Osteocyte (in vitro differentiated cells): ENCODE data around the gene OPCML. TPM values are rescaled to one million over a fixed set of nuclear protein-coding genes. Genes with fewer than 3 reads are reported as not detected.

Experiments used
- DNase-seq: peaks from one replicate; pipeline ENCODE4 v3.0.0; 2021; ENCODE audit warnings: mixed read lengths; ENCODE audit not compliant: unreplicated experiment; ENCODE audit errors: extremely low spot score
- H3K27ac Mint-ChIP-seq: one replicate; pipeline ENCODE4 v1.8.0; 2021; ENCODE audit warnings: mild to moderate bottlenecking, mixed read lengths; ENCODE audit not compliant: unreplicated experiment
- H3K27me3 Mint-ChIP-seq: one replicate; pipeline ENCODE4 v1.8.0; 2021; ENCODE audit warnings: mixed read lengths; ENCODE audit not compliant: unreplicated experiment
- H3K36me3 Mint-ChIP-seq: one replicate; pipeline ENCODE4 v1.8.0; 2021; ENCODE audit warnings: mixed read lengths; ENCODE audit not compliant: unreplicated experiment
- H3K4me1 Mint-ChIP-seq: one replicate; pipeline ENCODE4 v1.8.0; 2021; ENCODE audit warnings: mixed read lengths; ENCODE audit not compliant: unreplicated experiment
- H3K4me3 Mint-ChIP-seq: one replicate; pipeline ENCODE4 v1.8.0; 2021; ENCODE audit warnings: mild to moderate bottlenecking, moderate library complexity, mixed read lengths; ENCODE audit not compliant: unreplicated experiment
- H3K9me3 Mint-ChIP-seq: one replicate; pipeline ENCODE4 v1.8.0; 2021; ENCODE audit warnings: mixed read lengths; ENCODE audit not compliant: unreplicated experiment
- total RNA-seq: library from RNA; stranded (reverse); gene quantifications from 2 replicates; pipeline ENCODE4 v1.2.1, GENCODE V29; 2021
- TF ChIP-seq, protein P1 (sequence below): fragments of 200-600 bp; sonication (generic); IDR thresholded peaks from 2 replicates; pipeline ENCODE4 v1.5.0; 2021; ENCODE audit warnings: antibody characterized with exemption, mild to moderate bottlenecking, moderate library complexity

The OPCML gene
- total RNA-seq, 1 donor from 2014 or later, result 0.11 TPM

DNA sequence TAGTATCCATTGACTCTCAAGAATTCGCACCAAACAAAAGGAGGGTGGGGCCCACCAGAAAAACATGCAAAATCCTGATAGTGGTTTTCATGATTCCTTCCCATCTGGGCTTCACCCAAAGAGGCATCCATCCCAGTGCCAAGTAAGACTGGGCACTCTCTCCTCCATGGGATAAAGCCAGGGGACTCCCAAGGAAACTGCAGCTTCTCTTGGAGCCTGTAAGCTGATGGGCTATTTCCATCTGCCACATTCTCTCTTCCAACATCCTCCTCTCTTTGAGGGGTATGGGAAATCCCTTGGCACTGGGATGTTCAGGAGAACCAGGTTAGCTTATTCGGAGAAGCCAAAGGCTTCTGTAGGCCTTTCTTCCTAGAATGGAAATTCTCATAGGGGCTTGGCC, 10.8 kb downstream of the OPCML start:
- Mint-ChIP-seq H3K27me3 (no peaks in the 10 kb centered on the region), H3K36me3 (no peaks in the 10 kb centered on the region), H3K4me1 (no peaks in the 10 kb centered on the region), H3K4me3 (no peak overlapping the region), H3K27ac (no peak overlapping the region), H3K9me3 (no peaks in the 10 kb centered on the region)
- DNase-seq, result no peak
- TF ChIP-seq, protein P1, sequence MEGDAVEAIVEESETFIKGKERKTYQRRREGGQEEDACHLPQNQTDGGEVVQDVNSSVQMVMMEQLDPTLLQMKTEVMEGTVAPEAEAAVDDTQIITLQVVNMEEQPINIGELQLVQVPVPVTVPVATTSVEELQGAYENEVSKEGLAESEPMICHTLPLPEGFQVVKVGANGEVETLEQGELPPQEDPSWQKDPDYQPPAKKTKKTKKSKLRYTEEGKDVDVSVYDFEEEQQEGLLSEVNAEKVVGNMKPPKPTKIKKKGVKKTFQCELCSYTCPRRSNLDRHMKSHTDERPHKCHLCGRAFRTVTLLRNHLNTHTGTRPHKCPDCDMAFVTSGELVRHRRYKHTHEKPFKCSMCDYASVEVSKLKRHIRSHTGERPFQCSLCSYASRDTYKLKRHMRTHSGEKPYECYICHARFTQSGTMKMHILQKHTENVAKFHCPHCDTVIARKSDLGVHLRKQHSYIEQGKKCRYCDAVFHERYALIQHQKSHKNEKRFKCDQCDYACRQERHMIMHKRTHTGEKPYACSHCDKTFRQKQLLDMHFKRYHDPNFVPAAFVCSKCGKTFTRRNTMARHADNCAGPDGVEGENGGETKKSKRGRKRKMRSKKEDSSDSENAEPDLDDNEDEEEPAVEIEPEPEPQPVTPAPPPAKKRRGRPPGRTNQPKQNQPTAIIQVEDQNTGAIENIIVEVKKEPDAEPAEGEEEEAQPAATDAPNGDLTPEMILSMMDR, result no peak

DNA sequence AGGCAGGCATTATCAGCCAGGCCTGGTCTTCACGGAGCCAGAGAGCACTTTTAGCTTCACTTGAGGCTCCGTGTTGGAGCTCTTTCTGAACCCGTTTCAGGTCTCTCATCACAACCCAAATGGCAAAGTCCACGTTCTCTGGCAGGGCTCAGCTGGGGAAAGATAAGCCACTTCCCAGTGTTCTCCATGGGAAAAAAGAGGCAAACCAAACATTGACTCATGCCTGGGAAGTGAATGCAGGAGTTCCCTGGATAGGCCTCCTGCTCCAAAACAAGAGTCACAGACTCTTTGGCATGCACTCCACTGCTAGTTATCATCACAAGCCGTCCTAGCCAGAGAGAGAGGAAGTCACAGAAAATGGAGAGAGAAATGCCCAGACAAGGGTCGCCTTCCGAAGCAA, 11.6 kb downstream of the OPCML start:
- H3K4me3 Mint-ChIP-seq, result no peak overlapping the region
- TF ChIP-seq, protein P1, result no peak
- no peak for DNase-seq
- H3K27me3 Mint-ChIP-seq, result no peaks in the 10 kb centered on the region
- H3K36me3 Mint-ChIP-seq, result no peaks in the 10 kb centered on the region
- H3K9me3 Mint-ChIP-seq, result no peaks in the 10 kb centered on the region
- H3K4me1 Mint-ChIP-seq, result no peaks in the 10 kb centered on the region
- H3K27ac Mint-ChIP-seq, result no peak overlapping the region

DNA sequence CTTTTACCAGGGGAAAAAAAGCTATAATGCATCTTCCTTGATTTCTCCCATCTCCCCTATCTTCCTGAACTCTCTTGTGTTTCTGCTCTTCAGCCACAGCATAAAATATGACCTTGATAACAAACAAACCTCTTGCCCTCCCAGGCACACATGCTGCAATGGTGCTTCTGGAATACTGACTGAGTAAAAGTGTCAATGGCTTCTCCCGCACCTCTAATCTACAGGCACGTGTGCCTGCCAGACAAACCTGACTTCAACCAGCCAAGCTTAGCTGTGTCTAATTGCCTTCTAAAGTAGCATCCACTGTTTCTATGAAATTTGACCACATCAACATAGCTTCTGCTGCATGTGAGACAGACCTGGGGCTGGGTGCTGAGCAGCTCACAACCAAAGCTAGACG, 12.7 kb downstream of the OPCML start:
- no peaks in the 10 kb centered on the region for H3K27me3 Mint-ChIP-seq
- H3K9me3 Mint-ChIP-seq, result no peaks in the 10 kb centered on the region
- no peak for DNase-seq
- TF ChIP-seq, protein P1, result no peak
- no peak overlapping the region for H3K4me3 Mint-ChIP-seq
- no peaks in the 10 kb centered on the region for H3K4me1 Mint-ChIP-seq
- H3K36me3 Mint-ChIP-seq, result no peaks in the 10 kb centered on the region
- no peak overlapping the region for H3K27ac Mint-ChIP-seq

DNA sequence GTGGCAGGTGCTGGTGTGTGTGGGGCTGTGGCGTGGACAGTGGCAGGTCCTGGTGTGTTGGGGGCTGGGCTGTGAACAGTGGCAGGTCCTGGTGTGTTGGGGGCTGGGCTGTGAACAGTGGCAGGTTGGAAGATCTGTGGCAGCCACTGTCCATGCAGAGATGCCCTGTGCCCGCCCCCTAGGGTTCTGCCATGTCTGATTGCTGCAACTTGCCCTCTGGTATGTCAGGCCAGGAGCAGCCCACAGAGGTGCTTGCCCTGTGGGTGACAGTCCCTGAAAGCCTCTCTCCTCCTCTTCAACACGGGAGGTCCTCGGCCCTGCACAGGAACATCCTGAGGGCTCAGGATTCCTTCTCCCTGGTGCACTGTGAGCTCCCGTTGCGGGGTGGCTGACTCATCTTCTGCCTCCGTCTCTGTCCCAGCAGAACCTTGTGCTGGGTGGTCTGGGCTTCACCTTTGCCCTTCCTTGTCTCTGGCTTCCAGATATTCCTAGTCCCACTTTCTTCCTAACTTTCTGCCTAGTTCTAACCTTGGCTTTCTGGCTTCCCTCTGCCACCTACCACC, 13.5 kb downstream of the OPCML start:
- TF ChIP-seq, protein P1, result no peak
- DNase-seq, result no peak
- Mint-ChIP-seq H3K9me3 (no peaks in the 10 kb centered on the region), H3K27ac (no peak overlapping the region), H3K4me1 (no peaks in the 10 kb centered on the region), H3K36me3 (no peaks in the 10 kb centered on the region), H3K4me3 (no peak overlapping the region), H3K27me3 (no peaks in the 10 kb centered on the region)

DNA sequence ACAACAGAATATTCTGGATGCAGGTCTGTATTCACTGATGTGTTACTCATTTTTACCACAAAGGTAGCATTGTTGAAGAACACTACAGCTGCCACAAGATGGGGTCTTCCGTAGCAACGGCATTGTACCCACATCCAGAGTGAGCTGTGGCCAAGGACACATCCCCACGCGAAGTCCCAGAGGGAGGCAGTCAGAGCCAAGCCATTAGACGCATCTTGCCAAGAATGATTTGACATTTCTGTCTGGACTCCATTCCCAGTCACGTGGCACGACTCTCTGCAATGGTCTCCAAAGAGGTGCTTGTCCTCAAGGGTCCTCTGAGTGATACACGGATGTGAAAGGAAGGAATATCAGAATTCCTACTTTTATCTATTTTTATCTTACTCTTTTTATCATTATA, 15.5 kb downstream of the OPCML start:
- no peaks in the 10 kb centered on the region for H3K36me3 Mint-ChIP-seq
- TF ChIP-seq, protein P1, result no peak
- no peak overlapping the region for H3K4me3 Mint-ChIP-seq
- no peak for DNase-seq
- no peak overlapping the region for H3K27ac Mint-ChIP-seq
- no peaks in the 10 kb centered on the region for H3K4me1 Mint-ChIP-seq
- peaks cover 7% of the 10 kb centered on the region for H3K9me3 Mint-ChIP-seq
- H3K27me3 Mint-ChIP-seq, result no peaks in the 10 kb centered on the region
